ENCODE results near the gene IL17RE.
"Not testable (repeated sequence)": the region's sequence is repeated elsewhere in the genome, so short reads cannot be mapped to it uniquely, and the experiment has no call there.

The IL17RE gene, protein sequence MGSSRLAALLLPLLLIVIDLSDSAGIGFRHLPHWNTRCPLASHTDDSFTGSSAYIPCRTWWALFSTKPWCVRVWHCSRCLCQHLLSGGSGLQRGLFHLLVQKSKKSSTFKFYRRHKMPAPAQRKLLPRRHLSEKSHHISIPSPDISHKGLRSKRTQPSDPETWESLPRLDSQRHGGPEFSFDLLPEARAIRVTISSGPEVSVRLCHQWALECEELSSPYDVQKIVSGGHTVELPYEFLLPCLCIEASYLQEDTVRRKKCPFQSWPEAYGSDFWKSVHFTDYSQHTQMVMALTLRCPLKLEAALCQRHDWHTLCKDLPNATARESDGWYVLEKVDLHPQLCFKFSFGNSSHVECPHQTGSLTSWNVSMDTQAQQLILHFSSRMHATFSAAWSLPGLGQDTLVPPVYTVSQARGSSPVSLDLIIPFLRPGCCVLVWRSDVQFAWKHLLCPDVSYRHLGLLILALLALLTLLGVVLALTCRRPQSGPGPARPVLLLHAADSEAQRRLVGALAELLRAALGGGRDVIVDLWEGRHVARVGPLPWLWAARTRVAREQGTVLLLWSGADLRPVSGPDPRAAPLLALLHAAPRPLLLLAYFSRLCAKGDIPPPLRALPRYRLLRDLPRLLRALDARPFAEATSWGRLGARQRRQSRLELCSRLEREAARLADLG

GRCh38 chr3:9902372-9903237, at the start of gene IL17RE:
IL17RE (plus strand) TSS chr3:9902848; CDS start chr3:9902933, 85 bp downstream.
- DNase-seq: no peak

- DNase-seq: not testable (repeated sequence)
Observed at GRCh38 chr3:9854291-9854940, 48.2 kb upstream of the IL17RE start.

- DNase-seq: no peak
Observed at GRCh38 chr3:9855594-9855993, 47.1 kb upstream of the IL17RE start.

- no peak for DNase-seq
Observed at GRCh38 chr3:9859530-9860025, 43.1 kb upstream of the IL17RE start.

DNA sequence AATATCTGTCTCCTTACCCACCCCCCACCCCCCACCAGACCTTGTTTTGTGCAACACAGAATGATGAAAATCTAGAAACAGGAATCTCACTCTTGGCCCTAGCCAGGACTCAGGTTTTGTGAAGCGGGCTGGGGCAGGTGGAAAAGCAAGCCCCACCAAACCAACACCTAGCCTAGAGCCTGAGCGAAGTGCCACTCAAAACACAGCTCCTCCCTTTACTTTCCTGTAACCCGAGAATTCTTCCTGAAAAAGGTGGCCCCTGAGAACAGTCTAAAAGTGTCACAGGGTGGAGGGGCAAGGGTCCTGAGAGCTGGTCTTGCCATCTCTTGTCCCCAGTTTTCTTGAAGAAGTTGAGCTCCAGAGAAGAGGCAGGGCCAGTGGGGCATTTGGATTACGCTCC, 41.4 kb upstream of the IL17RE start:
- DNase-seq: no peak

GRCh38 chr3:9861626-9862130, 41.0 kb upstream of the IL17RE start:
- no peak for DNase-seq

- DNase-seq: no peak
Observed at GRCh38 chr3:9862391-9863057, 40.1 kb upstream of the IL17RE start.

DNA sequence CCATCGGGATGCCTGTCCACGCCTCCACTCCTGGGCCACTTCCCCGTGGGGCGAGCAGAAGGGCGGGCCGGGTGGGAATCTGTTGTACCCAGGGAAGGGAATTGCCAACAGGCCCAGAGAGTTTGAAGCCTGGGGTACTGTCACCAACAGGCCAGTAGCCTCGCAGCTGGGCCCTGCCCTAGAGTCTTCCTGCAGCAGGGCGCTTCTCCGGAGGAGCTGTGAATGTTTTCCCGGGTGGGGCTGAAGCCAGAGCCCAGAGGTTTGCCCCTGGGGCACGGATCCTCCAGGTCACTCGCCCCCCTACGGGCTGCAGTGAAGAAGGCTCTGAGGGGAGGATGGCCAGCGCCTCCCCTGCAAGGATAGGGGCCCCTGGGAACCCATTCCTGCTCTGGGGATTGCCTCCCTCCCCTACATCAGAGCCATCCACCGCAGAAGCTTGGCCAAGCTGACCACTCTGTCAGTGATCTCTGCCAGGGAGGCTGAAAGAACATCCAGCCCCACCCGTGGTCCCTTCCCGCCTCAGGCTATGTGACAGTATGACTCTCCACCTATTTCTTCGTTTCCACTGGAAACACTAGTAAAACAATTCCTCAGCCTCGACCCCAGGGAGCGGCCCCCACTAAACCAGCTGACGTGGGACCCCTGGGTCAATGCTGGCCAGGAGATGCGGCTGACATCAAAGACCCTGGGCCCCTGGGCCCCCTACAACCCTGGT, 39.4 kb upstream of the IL17RE start:
- DNase-seq: no peak

DNA sequence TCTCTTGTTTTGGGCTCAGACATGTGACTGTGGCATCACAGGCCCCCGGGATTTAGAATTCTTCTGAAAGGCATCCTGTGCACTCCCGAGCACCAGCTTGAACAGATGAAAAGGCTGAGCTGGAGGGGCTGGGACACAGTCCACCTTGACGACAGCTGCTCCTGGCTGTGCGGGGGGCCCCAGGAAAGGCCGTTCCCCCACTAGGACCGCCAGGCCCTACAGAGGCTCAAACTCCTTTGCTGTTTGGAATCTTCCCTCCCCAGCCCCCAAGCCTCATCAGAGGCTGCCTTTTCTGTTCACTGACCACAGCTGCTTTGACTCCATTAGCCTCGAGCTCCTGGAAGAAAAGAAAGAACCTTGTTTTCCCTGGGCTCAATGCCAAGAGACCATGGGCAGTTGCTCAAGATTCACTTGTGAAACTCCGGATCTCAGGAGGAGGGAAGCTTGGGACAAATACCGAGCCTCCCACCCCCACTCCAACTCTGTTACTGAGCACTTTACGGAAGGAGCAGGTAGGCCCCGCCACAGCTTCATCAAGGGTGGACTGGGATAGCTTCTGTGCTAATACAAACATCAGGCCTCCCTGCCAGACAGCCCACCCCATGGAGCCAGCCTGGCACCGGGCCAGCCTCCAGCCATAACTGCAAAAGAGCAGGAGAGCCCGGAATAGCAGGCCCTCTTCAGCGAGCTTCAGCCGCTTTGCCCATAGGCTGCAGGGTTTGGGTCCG, 38.3 kb upstream of the IL17RE start:
- no peak for DNase-seq

DNA sequence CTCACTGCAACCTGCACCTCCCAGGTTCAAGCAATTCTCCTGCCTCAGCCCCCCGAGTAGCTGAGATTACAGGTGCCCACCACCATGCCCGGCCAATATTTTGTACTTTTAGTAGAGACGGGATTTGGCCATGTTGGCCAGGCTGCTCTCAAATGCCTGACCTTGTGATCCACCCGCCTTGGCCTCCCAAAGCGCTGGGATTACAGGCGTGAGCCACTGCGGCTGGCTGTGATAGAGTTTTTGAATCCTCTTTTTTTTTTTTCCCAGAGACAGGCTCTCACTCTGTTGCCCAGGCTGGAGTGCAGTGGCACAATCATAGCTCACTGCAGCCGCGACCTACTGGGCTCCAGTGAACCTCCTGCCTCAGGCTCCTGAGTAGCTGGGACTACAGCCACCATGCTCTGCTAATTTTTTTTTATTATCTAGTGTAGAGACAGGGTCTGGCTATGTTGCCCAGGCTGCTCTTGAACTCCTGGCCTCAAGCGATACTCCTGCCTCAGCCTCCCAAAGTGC, 37.5 kb upstream of the IL17RE start:
- DNase-seq: not testable (repeated sequence)

DNA sequence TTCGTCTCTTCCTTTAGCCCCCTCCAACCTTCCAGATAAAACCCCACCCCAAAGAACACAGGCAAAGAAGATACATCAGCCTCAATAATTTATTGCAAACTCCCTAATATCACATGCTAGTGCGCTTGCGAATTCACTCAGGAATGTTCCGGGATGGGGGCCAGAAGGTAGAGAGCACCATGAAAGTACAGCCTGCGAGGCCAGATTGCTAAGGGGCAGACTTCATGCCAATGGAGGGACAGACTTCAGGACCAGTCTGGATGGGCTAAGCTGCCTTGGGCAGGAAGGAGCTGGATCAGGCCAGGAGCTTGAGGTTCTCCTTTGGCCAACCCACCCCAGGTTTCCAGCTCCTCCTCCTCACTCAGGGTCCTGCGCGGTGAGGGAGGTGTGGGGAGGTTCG, 36.0 kb upstream of the IL17RE start:
- no peak for DNase-seq

DNA sequence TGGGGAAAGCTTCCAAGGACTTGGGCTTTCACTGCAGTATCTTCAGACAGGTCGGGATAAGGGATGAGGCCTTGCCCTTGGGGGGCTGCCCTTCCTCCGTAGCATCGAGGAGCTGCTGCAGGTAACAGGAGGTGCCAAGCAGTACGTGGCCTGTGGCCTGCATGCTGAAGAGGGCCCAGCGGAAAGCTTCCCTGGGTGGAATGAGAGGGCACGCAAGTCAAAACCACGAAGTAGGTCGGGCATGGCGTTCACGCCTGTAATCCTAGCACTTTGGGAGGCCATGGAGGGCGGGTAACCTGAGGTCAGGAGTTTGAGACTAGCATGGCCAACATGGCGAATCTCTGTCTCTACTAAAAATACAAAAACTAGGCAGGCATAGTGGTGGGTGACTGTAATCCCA, 35.5 kb upstream of the IL17RE start:
- DNase-seq: no peak

- DNase-seq: no peak
Observed at GRCh38 chr3:9869955-9870354, 32.7 kb upstream of the IL17RE start.

DNA sequence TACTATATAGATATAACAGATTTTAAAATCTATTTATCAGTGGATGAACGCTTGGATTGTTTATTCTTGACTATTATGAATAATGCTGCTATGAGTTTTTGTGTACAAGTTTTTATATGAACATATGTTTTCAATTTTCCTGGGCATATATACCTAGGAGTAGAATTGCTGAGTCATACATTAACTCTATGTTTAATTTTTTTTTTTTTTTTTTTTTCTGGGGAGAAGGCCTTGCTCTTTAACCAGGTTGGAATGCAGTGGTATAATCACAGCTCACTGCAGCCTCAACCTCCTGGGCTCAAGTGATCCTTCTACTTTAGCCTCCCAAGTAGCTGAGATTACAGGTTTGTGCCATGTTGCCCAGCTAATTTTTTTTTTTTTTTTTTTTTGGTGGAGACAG, 31.7 kb upstream of the IL17RE start:
- no peak for DNase-seq

DNA sequence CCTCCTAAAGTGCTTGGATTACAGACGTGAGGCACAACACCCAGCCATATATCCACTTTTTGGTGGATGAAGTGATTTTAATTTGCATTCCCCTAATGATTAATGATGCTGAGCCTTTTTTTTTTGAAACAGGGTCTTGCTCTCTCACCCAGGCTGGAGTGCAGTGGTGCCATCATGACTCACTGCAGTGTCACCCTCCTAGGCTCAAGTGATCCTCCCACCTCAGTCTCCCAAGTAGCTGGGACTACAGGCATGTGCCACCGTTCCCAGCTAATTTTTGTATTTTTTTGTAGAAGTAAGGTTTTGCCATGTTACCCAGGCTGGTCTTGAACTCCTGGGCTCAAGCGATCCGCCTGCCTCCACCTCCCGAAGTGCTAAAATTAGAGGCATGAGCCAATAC, 30.6 kb upstream of the IL17RE start:
- not testable (repeated sequence) for DNase-seq

GRCh38 chr3:9875448-9875847, 27.2 kb upstream of the IL17RE start:
- DNase-seq: no peak

DNA sequence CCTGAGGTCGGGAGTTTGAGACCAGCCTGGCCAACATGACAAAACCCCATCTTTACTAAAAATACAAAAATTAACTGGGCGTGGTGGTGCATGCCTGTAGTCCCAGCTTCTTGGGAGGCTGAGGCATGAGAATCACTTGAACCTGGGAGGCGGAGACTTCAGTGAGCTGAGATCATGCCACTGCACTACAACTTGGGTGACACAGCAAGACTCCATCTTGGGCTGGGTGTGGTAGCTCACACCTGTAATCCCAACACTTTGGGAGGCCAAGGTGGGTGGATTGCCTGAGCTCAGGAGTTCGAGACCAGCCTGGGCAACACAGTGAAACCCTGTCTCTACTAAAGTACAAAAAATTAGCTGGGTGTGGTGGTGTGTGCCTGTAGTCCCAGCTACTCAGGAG, 26.4 kb upstream of the IL17RE start:
- not testable (repeated sequence) for DNase-seq

DNA sequence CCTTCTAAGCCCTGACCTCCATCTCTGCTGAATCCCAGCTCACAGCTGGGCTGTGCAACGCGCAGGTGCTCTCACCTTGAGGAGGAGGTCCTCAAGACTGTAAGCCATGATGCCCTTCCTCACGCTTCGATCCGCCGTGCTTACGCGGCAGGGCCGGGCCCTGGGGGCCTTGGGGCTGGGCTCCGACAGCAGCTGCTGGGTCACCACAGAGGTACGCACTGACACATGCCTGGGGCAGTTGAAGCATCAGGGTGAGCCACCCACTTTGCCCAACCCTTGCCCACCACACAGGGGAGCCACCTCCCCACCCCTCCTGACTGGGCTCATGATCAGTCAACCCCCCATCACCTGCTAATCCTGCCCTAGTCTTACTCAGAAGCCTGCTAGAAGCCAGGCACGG, 25.7 kb upstream of the IL17RE start:
- DNase-seq: no peak

GRCh38 chr3:9878700-9879099, 23.9 kb upstream of the IL17RE start:
- no peak for DNase-seq

DNA sequence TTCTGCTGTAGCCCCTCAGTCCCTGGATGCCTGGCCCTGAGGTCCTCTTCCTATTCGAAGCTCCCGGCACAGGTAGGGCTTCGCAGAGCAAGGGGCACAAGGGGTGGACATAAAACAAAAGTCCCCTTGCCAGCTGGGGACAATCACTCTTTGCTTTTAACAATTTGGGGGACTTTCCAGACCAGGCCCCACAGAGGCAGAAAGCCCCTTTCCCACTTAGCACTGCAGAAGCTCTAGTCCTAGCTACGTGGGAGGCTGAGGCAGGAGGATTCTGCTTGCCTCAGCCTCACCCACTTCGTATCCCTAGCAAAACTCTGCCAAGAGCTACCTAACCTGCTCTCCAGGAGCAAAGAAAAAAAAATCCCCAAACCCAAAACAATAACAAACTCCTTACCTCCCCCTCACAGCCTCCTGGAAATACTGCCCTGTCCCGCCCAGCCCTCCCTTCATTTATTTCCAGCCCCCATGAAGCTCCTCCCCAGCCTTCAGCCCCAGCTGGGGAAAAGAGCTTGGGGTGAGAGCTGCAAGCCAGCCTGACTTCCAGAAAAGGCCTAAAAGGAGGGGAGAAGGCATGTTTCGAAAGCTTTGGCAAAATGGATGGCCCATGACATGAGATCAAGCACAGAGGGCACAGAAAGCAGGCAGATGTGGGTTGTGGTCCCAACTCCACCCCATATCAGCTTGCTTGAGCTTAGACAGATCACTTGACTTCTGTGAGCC, 22.7 kb upstream of the IL17RE start, which contains the start of gene CIDEC:
Gene CIDEC (minus strand): TSS at position 424 of the 720 bp plus-strand sequence. CDS start 1,767 bp downstream, outside the sequence.
- DNase-seq: no peak

Data from cortex of kidney (tissue), 1 donor.